Neural progenitor cell (in vitro differentiated cells): Measurements from ENCODE around the gene SLC25A48.

Experiments
- CTCF ChIP-seq: fragments of 200-600 bp; sonication (generic); IDR thresholded peaks from 2 replicates; pipeline ENCODE4 v1.5.1; 2017; ENCODE audit warnings: antibody characterized with exemption, mild to moderate bottlenecking
- EZH2 ChIP-seq: fragments of 200-600 bp; sonication (generic); IDR thresholded peaks from 2 replicates; pipeline ENCODE4 v1.6.1; 2017; ENCODE audit warnings: antibody characterized with exemption, mild to moderate bottlenecking, moderate library complexity
- EZH2phosphoT487 ChIP-seq: fragments of 200-600 bp; sonication (generic); IDR thresholded peaks from 2 replicates; pipeline ENCODE4 v1.6.1; 2017; ENCODE audit warnings: antibody characterized with exemption

- TF ChIP-seq CTCF (no peak), EZH2phosphoT487 (no peak), EZH2 (no peak)
Observed at GRCh38 chr5:135850231-135850630, 15.8 kb downstream of the SLC25A48 start.
